ENCODE results near the gene RPL38.

Gene RPL38

GRCh38 chr17:74235911-74236371, 32.5 kb downstream of the RPL38 start:
- Histone ChIP-seq H3K4me3 (ENCODE audit: low read depth in 1 of 2, low read length in 2 of 2) (no peak overlapping the region), H3K27me3 (ENCODE audit: control insufficient read depth in 1 of 2, insufficient read depth in 2 of 2, low read length in 2 of 2) (no peaks in the 10 kb centered on the region), H3K36me3 (ENCODE audit: control insufficient read depth in 1 of 2, insufficient read depth in 2 of 2, low read length in 2 of 2) (no peaks in the 10 kb centered on the region), H3K27ac (ENCODE audit: low read depth, low read length) (no peak overlapping the region), H3K9ac (ENCODE audit: low read depth in 1 of 2, low read length in 2 of 2) (no peak overlapping the region), H3K9me3 (ENCODE audit: control insufficient read depth in 1 of 2, low read length in 2 of 2) (no peaks in the 10 kb centered on the region), H3K4me1 (ENCODE audit: control insufficient read depth in 1 of 2, insufficient read depth in 2 of 2, low read length in 2 of 2) (no peaks in the 10 kb centered on the region)

- Histone ChIP-seq H3K27ac (ENCODE audit: low read depth, low read length) (no peak overlapping the region), H3K9me3 (ENCODE audit: control insufficient read depth in 1 of 2, low read length in 2 of 2) (no peaks in the 10 kb centered on the region), H3K27me3 (ENCODE audit: control insufficient read depth in 1 of 2, insufficient read depth in 2 of 2, low read length in 2 of 2) (no peaks in the 10 kb centered on the region), H3K4me1 (ENCODE audit: control insufficient read depth in 1 of 2, insufficient read depth in 2 of 2, low read length in 2 of 2) (no peaks in the 10 kb centered on the region), H3K4me3 (ENCODE audit: low read depth in 1 of 2, low read length in 2 of 2) (no peak overlapping the region), H3K9ac (ENCODE audit: low read depth in 1 of 2, low read length in 2 of 2) (no peak overlapping the region), H3K36me3 (ENCODE audit: control insufficient read depth in 1 of 2, insufficient read depth in 2 of 2, low read length in 2 of 2) (no peaks in the 10 kb centered on the region)
Measured at GRCh38 chr17:74237321-74237720, 33.8 kb downstream of the RPL38 start.

DNA sequence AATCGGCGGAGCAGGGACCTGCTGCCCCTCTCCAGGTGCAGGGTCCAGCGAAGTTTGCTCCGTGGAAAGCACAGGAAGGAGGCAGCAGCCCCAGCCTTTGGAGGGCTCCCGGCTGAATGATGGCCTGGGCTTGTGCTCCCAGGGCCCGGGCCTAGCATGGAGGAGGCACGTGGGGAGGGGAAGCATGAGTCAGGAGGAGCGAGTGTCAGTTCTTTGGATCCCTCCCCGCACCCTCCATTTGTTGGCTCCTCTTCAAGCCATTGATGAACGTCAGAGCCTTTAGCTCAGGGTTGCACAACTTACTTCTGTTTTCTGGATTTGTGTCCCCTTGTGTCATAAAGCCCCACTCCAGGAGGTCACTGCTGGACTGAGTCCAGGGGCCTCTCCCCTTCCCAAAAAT, 35.7 kb downstream of the RPL38 start:
- no peaks in the 10 kb centered on the region for H3K9me3 ChIP-seq (ENCODE audit: control insufficient read depth in 1 of 2, low read length in 2 of 2)
- H3K36me3 ChIP-seq (ENCODE audit: control insufficient read depth in 1 of 2, insufficient read depth in 2 of 2, low read length in 2 of 2) = no peaks in the 10 kb centered on the region
- H3K27ac ChIP-seq (ENCODE audit: low read depth, low read length) = no peak overlapping the region
- H3K9ac ChIP-seq (ENCODE audit: low read depth in 1 of 2, low read length in 2 of 2) = no peak overlapping the region
- H3K4me1 ChIP-seq (ENCODE audit: control insufficient read depth in 1 of 2, insufficient read depth in 2 of 2, low read length in 2 of 2) = no peaks in the 10 kb centered on the region
- no peaks in the 10 kb centered on the region for H3K27me3 ChIP-seq (ENCODE audit: control insufficient read depth in 1 of 2, insufficient read depth in 2 of 2, low read length in 2 of 2)
- no peak overlapping the region for H3K4me3 ChIP-seq (ENCODE audit: low read depth in 1 of 2, low read length in 2 of 2)

GRCh38 chr17:74240618-74241205, 37.2 kb downstream of the RPL38 start:
- Histone ChIP-seq H3K4me1 (ENCODE audit: control insufficient read depth in 1 of 2, insufficient read depth in 2 of 2, low read length in 2 of 2) (no peaks in the 10 kb centered on the region), H3K9me3 (ENCODE audit: control insufficient read depth in 1 of 2, low read length in 2 of 2) (no peaks in the 10 kb centered on the region), H3K27ac (ENCODE audit: low read depth, low read length) (no peak overlapping the region), H3K36me3 (ENCODE audit: control insufficient read depth in 1 of 2, insufficient read depth in 2 of 2, low read length in 2 of 2) (no peaks in the 10 kb centered on the region), H3K4me3 (ENCODE audit: low read depth in 1 of 2, low read length in 2 of 2) (no peak overlapping the region), H3K9ac (ENCODE audit: low read depth in 1 of 2, low read length in 2 of 2) (no peak overlapping the region), H3K27me3 (ENCODE audit: control insufficient read depth in 1 of 2, insufficient read depth in 2 of 2, low read length in 2 of 2) (no peaks in the 10 kb centered on the region)

DNA sequence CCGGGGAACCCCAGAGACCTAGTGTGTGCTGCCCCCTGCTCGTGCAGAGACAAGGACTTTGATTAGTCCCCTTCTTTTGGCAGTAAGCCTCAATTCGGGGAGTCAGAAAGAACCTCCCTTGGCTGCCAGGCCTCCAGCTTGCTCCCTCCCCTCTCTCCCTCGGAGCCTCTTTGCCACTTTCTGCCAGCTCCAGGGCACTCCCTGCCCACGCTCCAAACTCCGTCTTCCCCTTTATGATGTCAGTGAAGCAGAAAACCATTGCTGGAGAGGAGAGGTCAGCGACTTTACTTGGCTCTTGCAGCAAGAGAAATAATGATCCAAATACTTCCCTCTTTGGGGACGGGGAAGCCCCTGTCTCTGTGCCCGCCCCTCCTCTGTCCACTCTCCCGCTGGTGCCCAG, 38.0 kb downstream of the RPL38 start:
- Histone ChIP-seq H3K4me1 (ENCODE audit: control insufficient read depth in 1 of 2, insufficient read depth in 2 of 2, low read length in 2 of 2) (no peaks in the 10 kb centered on the region), H3K4me3 (ENCODE audit: low read depth in 1 of 2, low read length in 2 of 2) (no peak overlapping the region), H3K27me3 (ENCODE audit: control insufficient read depth in 1 of 2, insufficient read depth in 2 of 2, low read length in 2 of 2) (no peaks in the 10 kb centered on the region), H3K27ac (ENCODE audit: low read depth, low read length) (no peak overlapping the region), H3K9ac (ENCODE audit: low read depth in 1 of 2, low read length in 2 of 2) (no peak overlapping the region), H3K36me3 (ENCODE audit: control insufficient read depth in 1 of 2, insufficient read depth in 2 of 2, low read length in 2 of 2) (no peaks in the 10 kb centered on the region), H3K9me3 (ENCODE audit: control insufficient read depth in 1 of 2, low read length in 2 of 2) (no peaks in the 10 kb centered on the region)

DNA sequence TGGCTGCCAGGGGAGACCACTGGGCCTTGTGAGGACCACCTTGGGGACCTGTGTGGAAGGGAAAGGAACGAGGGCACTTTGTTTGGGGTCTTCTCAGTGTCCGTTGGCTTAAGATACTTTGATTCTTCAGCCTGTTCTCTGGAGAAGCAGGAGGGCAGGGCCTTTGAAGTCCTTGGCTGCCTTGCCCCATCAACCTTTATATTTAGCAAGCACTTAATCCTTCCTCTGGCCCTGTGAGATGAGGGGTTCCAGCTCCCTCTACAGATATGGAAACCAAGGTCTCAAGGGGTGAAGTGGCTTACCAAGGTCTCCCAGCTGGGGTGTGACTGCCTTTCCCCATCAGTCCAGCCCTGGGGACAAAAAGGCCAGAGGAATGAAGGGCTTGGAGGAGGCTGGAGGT, 38.4 kb downstream of the RPL38 start:
- no peak overlapping the region for H3K9ac ChIP-seq (ENCODE audit: low read depth in 1 of 2, low read length in 2 of 2)
- no peaks in the 10 kb centered on the region for H3K36me3 ChIP-seq (ENCODE audit: control insufficient read depth in 1 of 2, insufficient read depth in 2 of 2, low read length in 2 of 2)
- H3K4me1 ChIP-seq (ENCODE audit: control insufficient read depth in 1 of 2, insufficient read depth in 2 of 2, low read length in 2 of 2) = no peaks in the 10 kb centered on the region
- no peak overlapping the region for H3K27ac ChIP-seq (ENCODE audit: low read depth, low read length)
- no peaks in the 10 kb centered on the region for H3K27me3 ChIP-seq (ENCODE audit: control insufficient read depth in 1 of 2, insufficient read depth in 2 of 2, low read length in 2 of 2)
- H3K4me3 ChIP-seq (ENCODE audit: low read depth in 1 of 2, low read length in 2 of 2) = no peak overlapping the region
- H3K9me3 ChIP-seq (ENCODE audit: control insufficient read depth in 1 of 2, low read length in 2 of 2) = no peaks in the 10 kb centered on the region

GRCh38 chr17:74243013-74243755, 39.7 kb downstream of the RPL38 start:
- Histone ChIP-seq H3K9ac (ENCODE audit: low read depth in 1 of 2, low read length in 2 of 2) (no peak overlapping the region), H3K27ac (ENCODE audit: low read depth, low read length) (no peak overlapping the region), H3K4me1 (ENCODE audit: control insufficient read depth in 1 of 2, insufficient read depth in 2 of 2, low read length in 2 of 2) (no peaks in the 10 kb centered on the region)

DNA sequence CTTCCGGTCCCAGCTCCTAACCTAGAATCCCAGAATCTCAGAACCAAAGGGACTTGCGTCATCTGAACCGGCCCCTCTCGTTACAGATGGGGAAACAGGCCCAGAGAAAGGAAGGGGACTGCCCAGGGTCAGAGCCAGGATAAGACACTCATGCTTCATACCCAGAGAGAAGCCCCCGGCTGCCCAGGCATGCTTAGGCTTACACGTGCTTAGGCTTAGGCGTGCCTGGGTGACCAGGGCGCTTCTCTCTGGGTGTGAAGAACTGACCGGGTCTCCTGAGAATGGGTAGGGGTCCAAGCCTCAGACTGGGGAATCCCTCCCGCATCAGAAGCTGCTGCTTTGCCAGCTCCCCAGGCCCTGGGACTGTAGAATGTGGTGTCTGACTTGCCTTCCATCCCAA, 40.6 kb downstream of the RPL38 start:
- Histone ChIP-seq H3K9me3 (ENCODE audit: control insufficient read depth in 1 of 2, low read length in 2 of 2) (no peaks in the 10 kb centered on the region), H3K36me3 (ENCODE audit: control insufficient read depth in 1 of 2, insufficient read depth in 2 of 2, low read length in 2 of 2) (no peaks in the 10 kb centered on the region), H3K4me3 (ENCODE audit: low read depth in 1 of 2, low read length in 2 of 2) (no peak overlapping the region), H3K4me1 (ENCODE audit: control insufficient read depth in 1 of 2, insufficient read depth in 2 of 2, low read length in 2 of 2) (no peaks in the 10 kb centered on the region), H3K27ac (ENCODE audit: low read depth, low read length) (no peak overlapping the region), H3K9ac (ENCODE audit: low read depth in 1 of 2, low read length in 2 of 2) (no peak overlapping the region), H3K27me3 (ENCODE audit: control insufficient read depth in 1 of 2, insufficient read depth in 2 of 2, low read length in 2 of 2) (no peaks in the 10 kb centered on the region)

More at GRCh38 chr17:74243013-74243755, 39.7 kb downstream of the RPL38 start:
- H3K4me3 ChIP-seq (ENCODE audit: low read depth in 1 of 2, low read length in 2 of 2) = no peak overlapping the region
- no peaks in the 10 kb centered on the region for H3K9me3 ChIP-seq (ENCODE audit: control insufficient read depth in 1 of 2, low read length in 2 of 2)
- H3K36me3 ChIP-seq (ENCODE audit: control insufficient read depth in 1 of 2, insufficient read depth in 2 of 2, low read length in 2 of 2) = no peaks in the 10 kb centered on the region
- no peaks in the 10 kb centered on the region for H3K27me3 ChIP-seq (ENCODE audit: control insufficient read depth in 1 of 2, insufficient read depth in 2 of 2, low read length in 2 of 2)

DNA sequence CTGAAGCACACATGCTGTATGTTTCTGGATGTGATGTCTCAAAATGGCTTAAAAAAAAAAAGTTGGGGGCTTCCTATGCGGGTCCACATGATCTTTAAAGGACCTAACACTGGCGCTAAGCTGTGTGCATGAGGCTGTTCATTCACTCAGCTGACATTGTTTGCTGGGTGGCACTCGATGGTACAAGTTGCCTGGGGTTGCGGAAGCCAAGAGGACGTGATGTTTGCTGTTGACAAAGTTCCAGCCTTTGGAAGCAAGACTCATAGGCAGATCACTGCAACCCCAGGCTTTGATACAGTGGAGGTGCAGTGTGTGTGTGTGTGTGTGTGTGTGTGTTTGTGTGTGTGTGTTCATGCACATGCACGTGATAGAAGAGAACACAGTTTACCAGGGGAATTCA, 41.1 kb downstream of the RPL38 start:
- Histone ChIP-seq H3K27ac (ENCODE audit: low read depth, low read length) (no peak overlapping the region), H3K4me3 (ENCODE audit: low read depth in 1 of 2, low read length in 2 of 2) (no peak overlapping the region), H3K27me3 (ENCODE audit: control insufficient read depth in 1 of 2, insufficient read depth in 2 of 2, low read length in 2 of 2) (no peaks in the 10 kb centered on the region), H3K9me3 (ENCODE audit: control insufficient read depth in 1 of 2, low read length in 2 of 2) (no peaks in the 10 kb centered on the region), H3K4me1 (ENCODE audit: control insufficient read depth in 1 of 2, insufficient read depth in 2 of 2, low read length in 2 of 2) (no peaks in the 10 kb centered on the region), H3K9ac (ENCODE audit: low read depth in 1 of 2, low read length in 2 of 2) (no peak overlapping the region), H3K36me3 (ENCODE audit: control insufficient read depth in 1 of 2, insufficient read depth in 2 of 2, low read length in 2 of 2) (no peaks in the 10 kb centered on the region)

GRCh38 chr17:74245145-74245831, 41.8 kb downstream of the RPL38 start:
- no peaks in the 10 kb centered on the region for H3K27me3 ChIP-seq (ENCODE audit: control insufficient read depth in 1 of 2, insufficient read depth in 2 of 2, low read length in 2 of 2)
- H3K27ac ChIP-seq (ENCODE audit: low read depth, low read length) = no peak overlapping the region
- H3K4me3 ChIP-seq (ENCODE audit: low read depth in 1 of 2, low read length in 2 of 2) = no peak overlapping the region
- no peaks in the 10 kb centered on the region for H3K9me3 ChIP-seq (ENCODE audit: control insufficient read depth in 1 of 2, low read length in 2 of 2)
- no peaks in the 10 kb centered on the region for H3K4me1 ChIP-seq (ENCODE audit: control insufficient read depth in 1 of 2, insufficient read depth in 2 of 2, low read length in 2 of 2)
- H3K36me3 ChIP-seq (ENCODE audit: control insufficient read depth in 1 of 2, insufficient read depth in 2 of 2, low read length in 2 of 2) = no peaks in the 10 kb centered on the region
- no peak overlapping the region for H3K9ac ChIP-seq (ENCODE audit: low read depth in 1 of 2, low read length in 2 of 2)
